Measurements from ENCODE around the gene VAV2.
"Not testable (repeated sequence)": the region's sequence is repeated elsewhere in the genome, so short reads cannot be mapped to it uniquely, and the experiment has no call there.

The VAV2 gene

DNA sequence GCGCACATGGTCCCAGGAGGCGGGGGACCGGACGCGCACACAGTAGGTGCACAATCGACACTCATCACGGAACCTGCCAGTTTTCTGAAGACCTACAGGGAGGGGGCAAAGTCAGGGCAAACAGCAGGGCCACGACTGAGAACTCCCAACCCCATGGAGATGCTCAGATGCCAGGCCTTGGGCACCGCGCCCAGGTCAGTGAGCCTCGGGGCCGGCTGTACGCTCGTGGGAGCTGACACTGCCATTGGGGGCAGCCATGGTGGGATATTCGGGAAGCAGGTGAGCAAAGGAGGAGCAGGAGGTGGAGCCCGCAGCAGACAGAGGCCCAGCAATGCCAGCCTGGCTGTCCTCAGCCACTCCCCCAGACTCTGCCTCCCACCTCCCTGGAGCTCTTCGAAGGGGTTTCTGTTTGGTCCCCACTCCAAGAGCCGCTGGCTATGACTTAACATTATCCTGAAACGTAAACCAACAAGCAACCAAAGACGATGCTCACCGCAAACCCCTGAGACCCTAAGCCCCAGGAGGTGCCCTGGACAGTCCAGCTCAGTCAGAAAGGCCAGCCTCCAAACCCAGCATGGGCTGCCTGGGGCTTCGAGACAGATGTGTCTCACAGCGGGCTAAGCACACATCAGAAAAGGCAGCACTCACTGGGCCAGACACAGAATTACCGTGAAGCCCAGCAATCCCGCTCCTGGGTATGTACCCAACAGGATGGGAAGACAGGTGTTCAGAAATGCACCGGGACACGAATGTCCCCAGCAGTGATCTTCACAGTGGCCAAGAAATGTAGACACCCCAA lies 78.4 kb downstream of the VAV2 start:
- DNase-seq = no peak

DNA sequence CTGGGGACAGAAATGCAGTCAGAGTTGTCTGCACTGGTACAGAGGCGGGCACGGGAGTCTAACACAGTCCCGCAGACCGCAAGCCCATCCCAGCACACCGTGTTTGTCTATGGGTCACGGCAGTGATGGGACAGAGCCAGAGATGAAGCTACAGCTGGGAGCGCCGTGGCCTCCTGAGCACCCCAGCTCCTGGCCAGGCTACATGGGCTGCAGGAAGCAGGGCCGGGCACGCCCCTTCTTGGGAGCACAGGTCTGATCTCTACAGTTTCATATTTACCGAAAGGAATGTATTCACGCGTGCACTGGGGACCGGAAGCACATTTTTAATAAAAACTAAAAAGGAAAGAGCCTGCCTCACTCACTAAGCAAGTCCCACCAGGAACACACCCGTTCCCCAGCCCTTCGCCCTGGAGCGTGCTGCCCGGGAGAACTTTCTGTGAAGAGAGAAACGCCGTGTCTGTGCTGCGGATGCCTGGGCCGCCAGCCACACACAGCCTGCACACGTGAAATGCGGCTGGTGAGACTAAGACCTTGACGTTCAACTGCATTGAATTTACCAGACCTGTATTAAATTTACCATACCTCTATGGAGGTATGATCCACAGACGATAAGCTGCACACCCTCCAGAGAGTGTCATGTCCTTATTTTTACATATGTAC lies 81.1 kb downstream of the VAV2 start:
- DNase-seq = no peak

DNA sequence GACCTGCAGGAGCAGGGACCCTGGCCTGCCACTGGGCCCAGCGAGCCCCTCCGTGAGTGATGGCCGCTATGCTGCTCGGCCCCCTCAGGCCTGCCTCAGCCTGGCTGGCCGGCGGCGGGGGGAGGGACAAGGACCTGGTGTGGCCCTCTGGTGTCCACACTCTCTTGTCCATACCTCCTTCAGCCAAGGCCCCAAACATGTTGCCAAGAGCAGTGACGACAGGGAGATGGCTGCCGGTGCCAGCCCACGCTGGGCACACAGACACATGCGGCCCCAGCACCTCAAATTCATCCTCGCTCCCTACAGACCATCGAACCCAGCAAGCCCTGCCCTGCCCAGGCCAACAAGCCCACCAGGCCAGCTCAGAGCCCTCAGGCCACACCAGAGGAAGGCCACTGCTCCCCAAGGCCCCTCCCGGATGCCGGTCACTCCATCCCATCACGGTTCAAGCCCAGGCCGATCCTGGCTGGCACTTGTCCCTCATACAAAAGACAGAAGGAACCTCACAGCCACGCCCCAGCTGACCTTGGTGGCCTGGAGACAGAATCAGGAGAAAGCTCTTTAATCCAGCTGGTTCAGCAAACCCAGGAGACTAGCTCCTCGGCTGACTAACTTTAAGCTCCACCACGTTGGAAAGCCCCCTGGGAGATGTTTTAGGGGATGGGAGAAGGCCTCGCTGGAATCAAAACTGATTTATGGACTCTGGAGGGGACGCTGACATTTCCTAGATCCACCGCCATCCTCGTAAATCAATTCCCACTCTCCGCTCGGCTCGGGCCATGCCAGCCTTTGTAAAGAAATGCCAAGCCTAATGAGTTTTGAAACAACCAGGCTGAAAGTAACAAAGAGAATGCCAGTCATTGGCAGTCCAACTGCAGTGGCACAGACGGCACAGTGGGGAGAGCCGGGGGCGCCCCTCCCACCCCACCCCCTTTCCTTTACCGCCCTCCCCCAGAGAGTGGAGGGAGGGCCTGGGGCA lies 84.9 kb downstream of the VAV2 start:
- no peak for DNase-seq

DNA sequence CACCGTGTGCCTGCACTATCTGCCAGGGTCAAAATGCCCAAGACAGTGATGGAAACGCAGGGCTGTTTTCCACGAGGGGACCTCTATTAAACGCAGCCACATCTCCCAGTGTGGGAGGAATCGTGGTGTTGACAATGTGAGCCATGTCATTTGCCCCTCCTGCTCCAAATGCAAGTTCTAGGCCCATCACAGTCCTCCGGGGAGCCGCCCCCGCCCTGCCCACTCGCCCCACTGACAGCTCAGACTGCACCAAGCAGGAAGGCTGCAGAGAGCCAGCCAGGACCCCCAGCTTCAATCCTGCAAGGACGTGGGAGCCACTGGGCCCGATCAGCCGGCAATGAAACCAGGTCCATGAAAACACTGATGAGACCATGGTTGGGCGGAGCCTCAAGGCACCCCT lies 85.9 kb downstream of the VAV2 start:
- no peak for DNase-seq

- DNase-seq = no peak
Measured at GRCh38 chr9:133905493-133905892, 86.6 kb downstream of the VAV2 start.

DNA sequence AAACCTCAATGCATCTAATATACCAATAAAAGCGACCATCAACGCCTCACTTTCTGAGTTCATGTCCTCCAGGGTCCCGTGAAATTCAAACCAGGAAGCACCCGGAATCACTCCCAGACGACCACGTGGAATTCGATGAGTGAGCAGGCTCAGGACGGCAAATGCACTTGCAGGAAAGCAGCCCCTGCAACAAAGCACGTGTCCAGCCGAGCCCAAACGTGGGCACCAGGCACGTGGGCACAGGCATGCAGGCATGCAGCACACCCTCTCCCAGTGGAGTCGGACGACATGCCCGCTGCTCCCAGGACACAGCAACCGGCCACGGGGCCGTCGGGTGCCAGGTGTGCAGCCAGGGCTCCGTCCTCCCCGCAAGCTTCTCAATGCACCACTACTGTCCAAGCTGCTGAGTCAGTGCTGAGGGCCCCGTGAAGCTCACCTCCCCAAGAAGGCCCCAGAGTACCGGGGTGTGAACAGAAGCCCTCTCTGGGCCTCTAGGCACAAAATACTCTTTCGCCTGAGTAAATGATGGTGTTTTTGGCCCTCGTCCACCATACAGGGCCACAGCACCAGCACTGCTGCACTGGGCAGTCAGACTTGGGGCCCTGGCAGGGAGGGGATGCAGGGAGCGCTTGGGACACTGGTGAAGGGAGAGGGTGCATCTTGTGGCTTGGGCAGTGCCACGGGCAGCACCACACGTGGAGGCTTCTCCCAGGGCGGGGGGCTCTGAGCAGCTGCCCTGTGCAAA lies 87.6 kb downstream of the VAV2 start:
- no peak for DNase-seq

DNA sequence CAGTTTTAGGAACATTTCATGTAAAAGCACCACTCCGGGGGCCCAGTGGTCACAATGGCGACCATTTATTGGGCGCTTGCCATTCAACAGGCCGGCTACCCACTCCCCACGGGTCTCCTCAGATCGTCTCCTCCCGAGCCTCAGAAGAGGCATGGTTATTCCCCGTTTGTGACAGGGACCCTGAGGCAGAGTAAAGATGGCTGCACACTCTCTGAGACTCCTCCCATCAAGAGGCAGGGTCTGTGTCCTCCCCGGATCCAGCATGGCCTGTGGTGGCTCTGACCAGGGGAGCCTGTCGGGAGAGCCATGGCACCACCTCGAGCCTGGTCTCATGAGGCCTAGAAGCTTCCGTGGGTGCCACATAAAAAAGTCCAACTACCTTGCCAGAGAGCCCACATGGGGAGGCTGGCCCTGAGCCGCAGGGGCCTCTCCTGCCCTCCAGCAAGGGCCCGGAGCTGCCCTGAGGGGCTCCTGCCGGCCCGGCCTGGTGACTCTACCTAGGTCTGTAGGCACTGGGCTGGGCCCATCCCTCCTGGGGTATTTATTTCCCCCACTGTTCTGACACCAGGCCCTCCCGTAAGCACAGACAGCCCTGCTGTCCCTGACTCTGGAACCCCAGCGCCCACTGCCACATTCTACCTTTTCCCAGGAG lies 90.8 kb downstream of the VAV2 start:
- no peak for DNase-seq

GRCh38 chr9:133897675-133898074 lies 94.4 kb downstream of the VAV2 start:
- DNase-seq = no peak

GRCh38 chr9:133896007-133896406 lies 96.1 kb downstream of the VAV2 start:
- not testable (repeated sequence) for DNase-seq

GRCh38 chr9:133895335-133895734 lies 96.8 kb downstream of the VAV2 start:
- DNase-seq = no peak

- DNase-seq = no peak
Measured at GRCh38 chr9:133894377-133895321, 97.5 kb downstream of the VAV2 start.

- no peak for DNase-seq
Measured at GRCh38 chr9:133893191-133893994, 98.7 kb downstream of the VAV2 start.

- no peak for DNase-seq
Measured at GRCh38 chr9:133892193-133892920, 99.8 kb downstream of the VAV2 start.

DNA sequence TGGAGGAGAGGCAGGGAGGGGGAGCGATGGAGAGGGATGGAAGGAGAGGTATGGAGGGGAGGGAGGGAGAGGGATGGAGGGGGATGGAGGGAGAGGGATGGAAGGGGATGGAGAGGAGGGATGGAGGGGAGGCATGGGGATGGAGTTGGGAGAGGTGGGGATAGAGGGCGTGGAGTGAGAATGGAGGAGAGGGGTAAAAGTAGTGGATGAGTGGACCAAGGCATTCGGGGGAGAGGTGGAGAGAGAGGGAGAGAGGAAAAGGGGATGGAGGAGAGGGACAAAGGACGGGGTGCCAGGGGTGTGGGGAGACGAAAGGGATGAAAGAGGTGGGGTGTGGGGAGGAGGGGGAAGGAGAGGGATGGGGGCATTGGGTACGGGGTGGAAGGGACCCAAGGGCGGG lies 100.4 kb downstream of the VAV2 start:
- no peak for DNase-seq

DNA sequence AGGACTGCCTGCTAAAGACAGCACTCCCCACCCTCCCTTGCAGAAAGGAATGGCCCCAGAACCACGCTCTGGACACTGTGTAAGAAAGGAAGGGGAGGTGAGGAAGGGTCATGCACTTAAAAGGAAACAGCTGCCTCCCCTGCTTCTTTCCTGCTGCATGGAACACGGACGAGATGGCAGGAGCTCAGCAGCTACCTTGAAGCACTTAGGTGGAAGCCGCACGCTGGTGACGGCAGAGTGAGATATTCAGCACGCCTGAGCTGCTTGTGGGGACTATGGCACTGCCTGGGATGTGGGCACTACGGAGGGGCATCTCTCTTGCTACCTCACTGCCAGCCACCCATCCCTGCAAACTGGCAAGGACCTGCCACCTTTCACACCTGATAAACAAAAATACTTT lies 101.5 kb downstream of the VAV2 start:
- DNase-seq = no peak

DNA sequence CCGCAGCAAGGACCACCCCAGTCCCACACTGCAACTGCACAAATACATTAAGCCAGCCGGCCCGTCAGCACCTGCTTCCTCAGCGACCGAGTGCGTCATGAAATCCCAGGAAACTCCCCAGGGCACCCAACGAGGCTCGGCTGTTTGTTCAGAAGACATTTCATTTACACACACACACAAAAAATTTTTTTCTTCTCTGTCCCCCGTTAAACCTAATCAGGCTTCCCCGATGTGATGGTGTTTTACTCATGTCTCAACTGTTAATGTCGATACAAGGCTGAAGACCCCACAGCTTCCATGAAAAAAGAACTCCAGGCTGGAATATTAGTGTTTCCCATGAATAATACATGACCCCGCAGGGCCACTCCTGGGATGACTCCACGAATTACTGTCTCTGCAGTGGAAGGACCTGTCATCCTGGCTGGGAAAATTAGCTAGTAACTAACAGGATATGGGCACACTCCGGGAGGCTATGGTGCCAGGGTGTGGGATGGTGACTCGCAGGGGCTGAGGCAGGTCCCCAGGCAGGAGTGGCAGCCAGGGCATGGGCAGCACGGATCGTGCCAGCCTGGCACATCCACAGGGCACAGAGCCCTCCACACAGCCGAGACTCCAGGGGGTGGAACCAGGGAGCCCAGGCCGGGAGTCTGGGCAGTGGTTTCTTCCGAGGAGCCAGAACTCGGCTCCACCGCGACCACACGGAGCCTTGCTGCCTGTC lies 102.4 kb downstream of the VAV2 start:
- no peak for DNase-seq

GRCh38 chr9:133888809-133889491 lies 103.2 kb downstream of the VAV2 start:
- DNase-seq = no peak
